H1 (cell line): ENCODE data around the gene BNC1. TPM values are rescaled to one million over a fixed set of nuclear protein-coding genes. Genes with fewer than 3 reads are reported as not detected.

Experiments
- CHD2 ChIP-seq: IDR thresholded peaks from 2 replicates; pipeline ENCODE4 v1.6.1; 2012; ENCODE audit warnings: low read length, improper control_type of control experiment
- CHD7 ChIP-seq: fragments of 300-600 bp; sonication (generic); IDR thresholded peaks from 2 replicates; pipeline ENCODE4 v1.7.1; 2012; ENCODE audit warnings: low read length, moderate library complexity, mild to moderate bottlenecking, inconsistent platforms; ENCODE audit not compliant: insufficient replicate concordance
- NANOG ChIP-seq: IDR thresholded peaks from 2 replicates; pipeline ENCODE4 v1.6.1; 2011; ENCODE audit warnings: low read length, low read depth, mild to moderate bottlenecking, inconsistent platforms; ENCODE audit not compliant: insufficient read depth, poor library complexity, severe bottlenecking
- POLR2AphosphoS5 ChIP-seq: IDR thresholded peaks from 2 replicates; pipeline ENCODE4 v1.6.1; 2011; ENCODE audit warnings: low read depth, low read length
- RAD21 ChIP-seq, 2 experiments: IDR thresholded peaks in 1 of 2; conservative IDR thresholded peaks in 1 of 2; 2 replicates each; pipeline ENCODE4 v1.6.1; 2011; ENCODE audit warnings: low read depth in 2 of 2, low read length in 2 of 2, improper control_type of control experiment in 1 of 2, inconsistent platforms in 1 of 2, mild to moderate bottlenecking in 1 of 2, moderate library complexity in 1 of 2
- TCF12 ChIP-seq: IDR thresholded peaks from 2 replicates; pipeline ENCODE4 v1.6.1; 2011; ENCODE audit warnings: low read depth, mild to moderate bottlenecking, low read length
- USF2 ChIP-seq: IDR thresholded peaks from 2 replicates; pipeline ENCODE4 v1.6.1; 2011; ENCODE audit warnings: low read length, improper control_type of control experiment
- polyA plus RNA-seq, 7 experiments: library from polyadenylated mRNA; depleted of rRNA in 3 of 7; stranded (reverse) in 5 of 7; unstranded in 2 of 7; fragments of >200 nt in 5 of 7; fragments of 200-250 nt in 2 of 7; gene quantifications; 1 replicate in 5 of 7; 2 replicates in 1 of 7; 4 replicates in 1 of 7; pipeline versions ENCODE4 v1.2.1 to v1.2.3, GENCODE V29; 2011 to 2013; ENCODE audit warnings: missing spikeins in 2 of 7, mixed read lengths in 2 of 7
- total RNA-seq: library from RNA; stranded (reverse); fragmentation: NEBNext Ultra II Directional; extraction: Animal tissue kit (Norgen Biotek cat#: 25700); gene quantifications from 2 replicates; pipeline ENCODE4 v1.2.1, GENCODE V29; 2021
- TF ChIP-seq, protein P1 (sequence below): IDR thresholded peaks from 2 replicates; pipeline ENCODE4 v1.6.1; 2012; ENCODE audit warnings: inconsistent platforms

BNC1 gene
- total and polyA plus RNA-seq, 2 of the 8 experiments (the other 6 are each of a cell fraction or from before 2014, with no cell fraction given), result 0.99 to 2.1 TPM

DNA sequence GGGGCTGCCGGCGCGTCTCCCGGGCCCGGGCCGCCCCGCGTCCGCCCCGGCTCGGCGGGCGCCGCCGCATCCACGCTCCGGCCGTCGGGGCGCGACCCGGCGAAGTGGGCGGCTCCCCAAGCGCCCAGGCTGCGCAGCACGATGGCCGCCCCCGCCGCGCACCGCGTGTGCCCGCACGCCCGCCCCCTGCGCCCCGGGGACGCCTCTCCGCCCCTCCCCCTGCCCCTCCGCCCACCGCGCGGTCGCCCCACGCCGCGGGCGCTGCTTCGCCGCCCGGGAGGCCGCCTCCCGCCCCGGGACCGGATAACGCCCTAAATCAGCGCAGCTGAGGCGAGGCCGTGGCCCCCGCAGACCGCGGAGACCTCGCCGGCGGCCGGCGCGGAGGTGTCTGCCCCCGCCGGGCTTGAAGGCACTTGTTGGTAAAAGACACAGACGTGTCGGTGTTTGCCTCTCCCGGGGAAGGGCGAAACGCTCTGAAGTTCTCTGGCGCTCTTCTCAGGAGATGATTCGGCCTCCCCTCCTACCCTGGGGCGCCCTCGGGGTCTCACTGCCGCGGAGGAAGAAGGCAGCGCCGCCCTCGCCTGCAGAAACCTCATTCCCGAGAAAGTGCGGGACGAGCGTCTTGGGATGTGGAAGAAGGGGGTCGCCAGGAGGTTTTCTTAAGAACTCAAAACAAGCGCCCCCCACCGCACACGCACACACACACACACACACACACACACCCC is at the start of gene BNC1 (continued):
- TF ChIP-seq CHD7 (no peak), USF2 (no peak), CHD2 (no peak), NANOG (no peak), RAD21 (IDR thresholded peaks at IDR 0.05 in 1 of 2, conservative IDR thresholded peaks at IDR 0.05 in 1 of 2; ENCODE audit: low read depth in 2 of 2, low read length in 2 of 2) (no peak), TCF12 (no peak), POLR2AphosphoS5 (no peak)
- TF ChIP-seq, protein P1, sequence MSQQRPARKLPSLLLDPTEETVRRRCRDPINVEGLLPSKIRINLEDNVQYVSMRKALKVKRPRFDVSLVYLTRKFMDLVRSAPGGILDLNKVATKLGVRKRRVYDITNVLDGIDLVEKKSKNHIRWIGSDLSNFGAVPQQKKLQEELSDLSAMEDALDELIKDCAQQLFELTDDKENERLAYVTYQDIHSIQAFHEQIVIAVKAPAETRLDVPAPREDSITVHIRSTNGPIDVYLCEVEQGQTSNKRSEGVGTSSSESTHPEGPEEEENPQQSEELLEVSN, result 0 out of 2 replicates have a peak, but pooled peaks have one; percentile 29
